Heart right ventricle (tissue), 16 donors: ENCODE results near the gene SPA17. TPM values are rescaled to one million over a fixed set of nuclear protein-coding genes. Genes with fewer than 3 reads are reported as not detected.

Source experiments
- ATAC-seq, 8 donors: fragments of 200-7000 bp; cut with Tn5 transposase; one replicate each; pipeline ENCODE4 v1.9.1; 2020; ENCODE audit warnings: mild to moderate bottlenecking in 8 of 8, moderate library complexity in 8 of 8, moderate number of reproducible peaks in 1 of 8
- DNase-seq, 2 donors: peaks; one replicate each; pipeline ENCODE4 v3.0.0-alpha.2; 2020
- H3K27ac ChIP-seq, 10 donors: fragments of 200-600 bp; sonication (generic) in 2 of 10; one replicate each; pipeline versions ENCODE4 v1.5.0 to v1.8.0; 2020 to 2022; ENCODE audit warnings: mild to moderate bottlenecking in 3 of 10
- H3K27me3 ChIP-seq, 7 donors: fragments of 200-600 bp; one replicate each; pipeline ENCODE4 v1.8.0; 2021 to 2022; ENCODE audit warnings: mild to moderate bottlenecking in 2 of 7
- H3K36me3 ChIP-seq, 9 donors: fragments of 200-600 bp; sonication (generic) in 1 of 9; one replicate each; pipeline versions ENCODE4 v1.5.0 to v1.8.0; 2020 to 2022; ENCODE audit warnings: mild to moderate bottlenecking in 2 of 9
- H3K4me1 ChIP-seq, 9 donors: fragments of 200-600 bp; sonication (generic) in 1 of 9; one replicate each; pipeline versions ENCODE4 v1.5.0 to v1.8.0; 2020 to 2022; ENCODE audit warnings: mild to moderate bottlenecking in 4 of 9
- H3K4me3 ChIP-seq, 10 donors: fragments of 200-600 bp; sonication (generic) in 2 of 10; one replicate each; pipeline versions ENCODE4 v1.5.0 to v1.8.0; 2020 to 2022; ENCODE audit warnings: mild to moderate bottlenecking in 7 of 10, moderate library complexity in 2 of 10
- H3K9me3 ChIP-seq, 11 donors: fragments of 200-600 bp in 10 of 11; sonication (generic) in 2 of 11; one replicate each; pipeline versions ENCODE4 v1.5.0 to v1.8.0; 2013 to 2022; ENCODE audit warnings: mild to moderate bottlenecking in 2 of 11, control low read depth in 1 of 11, moderate library complexity in 1 of 11
- WGBS, 2 donors: extraction: QIAGEN DNeasy Blood & Tissue Kit; methylation state at CpG; one replicate each; pipeline ENCODE4 v1.1.7; 2013; ENCODE audit warnings: inconsistent platforms in 1 of 2; 5-methylcytosine and 5-hydroxymethylcytosine counted together
- intact Hi-C, 10 donors: fragments of 100-400 bp; cut with DNase I; formaldehyde crosslinking; loops; one replicate each; pipeline versions ENCODE4 v1.11.1 to v1.14.2; 2022
- polyA plus RNA-seq, 2 donors: library from polyadenylated mRNA; stranded (reverse); fragments of 200-250 nt; gene quantifications; one replicate each; pipeline ENCODE4 v1.2.3, GENCODE V29; 2013
- total RNA-seq, 10 donors: library from RNA; stranded (reverse); fragmentation: NEBNext Ultra II Directional in 3 of 10; extraction: Animal tissue kit (Norgen Biotek cat#: 25700) in 3 of 10; gene quantifications; one replicate each; pipeline versions ENCODE4 v1.2.1 to v1.2.4, GENCODE V29; 2021 to 2023
- TF ChIP-seq, protein P1 (sequence below), 9 donors: fragments of 200-600 bp; sonication (generic) in 2 of 9; IDR thresholded peaks; one replicate each; pipeline versions ENCODE4 v1.5.0 to v1.8.0; 2021 to 2022; ENCODE audit warnings: antibody characterized with exemption in 9 of 9, mild to moderate bottlenecking in 5 of 9, moderate library complexity in 1 of 9
- donor health status: Arrhythmogenic right ventricular cardiomyopathy.
- donor health status: ischemic (EF 13 %, LVEDD 7.1; RV severe dilation, severe dysfunction).
- donor health status: healthy with polysubstance abuse.
- donor health status: DM: no; HTN: yes; CAD: no.
- donor health status: DM: no; HTN: no; CAD: no.
- donor health status: ischemic (EF 25% LVEDD 6.9; RV normal size, moderate dysfunction).
- donor health status: ischemic (EF 25% LVEDD 5.7; RV mildly dilated, moderate dysfunction).
- donor health status: healthy.
- donor health status: DM: yes; HTN: yes; CAD: no.
- donor health status: Ischemic cardiomyopathy.
- donor health status: ischemic (EF 35%, LVEDD 5.7; RV mildly dilated, moderate dysfunction).
- donor health status: nonischemic (EF 11% LVEDD 7.7; RV severe dilation, severe dysfunction).
- donor health status: DM: yes; HTN: yes; CAD: no.
- donor health status: PGD.
- donor health status: ischemic (EF 29% LVEDD 5.4; RV normal size, mild dysfunction).
- donor health status: nonischemic (EF 23%, LVEDD 6.1; RV moderate dilation, normal function).

The SPA17 gene
- total and polyA plus RNA-seq, 12 donors = 0.62 to 4.9 (median 2.3) TPM

DNA sequence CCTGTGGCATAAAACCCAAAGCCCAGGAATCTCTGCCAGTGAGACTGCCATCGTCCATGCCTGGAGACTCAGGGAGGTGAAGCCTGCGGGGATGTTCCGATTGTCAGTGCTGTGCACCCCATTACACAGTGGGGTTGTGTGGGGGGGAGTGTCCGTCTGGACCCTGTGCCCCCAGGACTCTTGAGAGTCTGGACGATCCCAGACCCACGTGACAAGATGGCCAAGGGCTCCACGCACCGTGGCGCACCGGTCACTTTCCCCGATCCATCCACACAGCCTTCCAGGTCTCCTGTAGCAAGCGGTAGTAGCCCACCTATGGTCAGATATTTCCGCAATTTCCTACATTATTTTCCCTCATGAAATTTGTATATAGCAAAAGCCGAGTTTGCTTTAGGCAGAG, 45.1 kb downstream of the SPA17 start:
- peak overlapping the region in 3 of 10 donors; percentile 50 to 56 (median 50) for H3K27ac ChIP-seq
- DNase-seq (no peak), ATAC-seq (peak in 1 of 8 donors; percentile 34)
- intact Hi-C loops = loop anchor here in 1 of 10 donors (5.0 kb wide), 1 partner anchor 44 kb away; the partner anchor contains the start of gene ESAM
- WGBS, 2 donors = 40 to 52% methylated on average over 14 of the region's 14 CpGs
- H3K4me3 ChIP-seq = peak overlapping the region in 2 of 10 donors; percentile 49 to 54
- no peaks in the 10 kb centered on the region for H3K36me3 ChIP-seq
- no peaks in the 10 kb centered on the region for H3K9me3 ChIP-seq
- TF ChIP-seq, protein P1, sequence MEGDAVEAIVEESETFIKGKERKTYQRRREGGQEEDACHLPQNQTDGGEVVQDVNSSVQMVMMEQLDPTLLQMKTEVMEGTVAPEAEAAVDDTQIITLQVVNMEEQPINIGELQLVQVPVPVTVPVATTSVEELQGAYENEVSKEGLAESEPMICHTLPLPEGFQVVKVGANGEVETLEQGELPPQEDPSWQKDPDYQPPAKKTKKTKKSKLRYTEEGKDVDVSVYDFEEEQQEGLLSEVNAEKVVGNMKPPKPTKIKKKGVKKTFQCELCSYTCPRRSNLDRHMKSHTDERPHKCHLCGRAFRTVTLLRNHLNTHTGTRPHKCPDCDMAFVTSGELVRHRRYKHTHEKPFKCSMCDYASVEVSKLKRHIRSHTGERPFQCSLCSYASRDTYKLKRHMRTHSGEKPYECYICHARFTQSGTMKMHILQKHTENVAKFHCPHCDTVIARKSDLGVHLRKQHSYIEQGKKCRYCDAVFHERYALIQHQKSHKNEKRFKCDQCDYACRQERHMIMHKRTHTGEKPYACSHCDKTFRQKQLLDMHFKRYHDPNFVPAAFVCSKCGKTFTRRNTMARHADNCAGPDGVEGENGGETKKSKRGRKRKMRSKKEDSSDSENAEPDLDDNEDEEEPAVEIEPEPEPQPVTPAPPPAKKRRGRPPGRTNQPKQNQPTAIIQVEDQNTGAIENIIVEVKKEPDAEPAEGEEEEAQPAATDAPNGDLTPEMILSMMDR (IDR thresholded peaks at IDR 0.05) = no peak
- peaks cover 4 to 34% (median 15%) of the 10 kb centered on the region in 9 donors for H3K4me1 ChIP-seq
- peaks cover 0 to 81% (median 46%) of the 10 kb centered on the region in 7 donors for H3K27me3 ChIP-seq

DNA sequence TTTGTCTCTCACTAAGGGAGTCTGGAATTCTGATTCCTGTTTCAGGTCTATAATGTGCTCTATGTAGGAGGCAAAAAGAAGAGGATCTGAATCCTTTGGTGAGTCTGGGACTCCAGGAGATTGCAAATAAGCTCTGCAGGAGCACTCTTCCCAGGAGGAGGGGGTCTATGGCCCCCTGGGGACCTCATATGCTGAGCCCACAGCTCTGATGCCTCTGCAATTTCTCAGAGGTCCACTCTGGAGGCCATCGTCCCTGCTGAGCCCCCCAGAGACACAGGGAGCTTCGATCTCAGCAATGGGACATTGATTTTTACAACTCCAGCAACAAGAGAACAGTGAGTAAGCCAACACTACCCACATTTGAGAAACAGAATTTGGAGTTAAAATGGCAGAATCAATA, 45.8 kb downstream of the SPA17 start:
- Histone ChIP-seq H3K27me3 (peaks cover 0 to 80% (median 53%) of the 10 kb centered on the region in 7 donors), H3K36me3 (no peaks in the 10 kb centered on the region), H3K27ac (no peak overlapping the region), H3K9me3 (no peaks in the 10 kb centered on the region), H3K4me1 (peaks cover 4 to 39% (median 15%) of the 10 kb centered on the region in 9 donors), H3K4me3 (no peak overlapping the region)
- DNase-seq = no peak
- intact Hi-C loops = loop anchor here in 1 of 10 donors (5.0 kb wide), 1 partner anchor 43 kb away; the partner anchor contains the start of gene ESAM
- WGBS, 2 donors = 33 to 37% methylated on average over 2 of the region's 2 CpGs
- no peak for ATAC-seq
- TF ChIP-seq, protein P1 (IDR thresholded peaks at IDR 0.05) = no peak

DNA sequence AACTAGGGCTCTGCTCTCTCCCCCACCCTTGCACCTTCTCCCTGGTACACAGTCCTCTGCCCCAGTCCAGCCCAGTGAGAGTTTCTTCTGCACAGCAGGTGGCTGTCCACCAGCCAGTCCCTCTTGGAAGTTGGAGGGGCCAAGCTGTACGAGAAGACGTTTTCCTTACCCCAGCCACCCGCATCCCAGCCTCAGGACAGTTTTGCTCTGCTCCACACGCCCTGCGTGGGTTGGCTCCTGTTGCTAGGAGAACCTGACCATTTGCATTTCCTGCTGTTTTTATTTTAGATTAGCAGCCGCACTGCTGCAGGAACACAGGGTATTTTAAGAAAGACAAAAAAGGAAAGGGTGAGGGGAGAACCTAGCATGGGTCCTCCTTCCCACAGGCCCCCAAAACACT, 48.5 kb downstream of the SPA17 start:
- no peaks in the 10 kb centered on the region for H3K9me3 ChIP-seq
- DNase-seq (no peak), ATAC-seq (no peak)
- H3K27ac ChIP-seq = no peak overlapping the region
- peaks cover 5 to 51% (median 26%) of the 10 kb centered on the region in 9 donors for H3K4me1 ChIP-seq
- H3K4me3 ChIP-seq = no peak overlapping the region
- intact Hi-C loops = loop anchor here in 2 of 10 donors (5.0 kb wide), 2 partner anchors 40 to 45 kb away; no protein-coding TSS in a partner anchor
- 20 to 28% methylated on average over 6 of the region's 6 CpGs for WGBS, 2 donors
- TF ChIP-seq, protein P1 (IDR thresholded peaks at IDR 0.05) = no peak
- peaks cover 0 to 67% (median 54%) of the 10 kb centered on the region in 7 donors for H3K27me3 ChIP-seq
- no peaks in the 10 kb centered on the region for H3K36me3 ChIP-seq

DNA sequence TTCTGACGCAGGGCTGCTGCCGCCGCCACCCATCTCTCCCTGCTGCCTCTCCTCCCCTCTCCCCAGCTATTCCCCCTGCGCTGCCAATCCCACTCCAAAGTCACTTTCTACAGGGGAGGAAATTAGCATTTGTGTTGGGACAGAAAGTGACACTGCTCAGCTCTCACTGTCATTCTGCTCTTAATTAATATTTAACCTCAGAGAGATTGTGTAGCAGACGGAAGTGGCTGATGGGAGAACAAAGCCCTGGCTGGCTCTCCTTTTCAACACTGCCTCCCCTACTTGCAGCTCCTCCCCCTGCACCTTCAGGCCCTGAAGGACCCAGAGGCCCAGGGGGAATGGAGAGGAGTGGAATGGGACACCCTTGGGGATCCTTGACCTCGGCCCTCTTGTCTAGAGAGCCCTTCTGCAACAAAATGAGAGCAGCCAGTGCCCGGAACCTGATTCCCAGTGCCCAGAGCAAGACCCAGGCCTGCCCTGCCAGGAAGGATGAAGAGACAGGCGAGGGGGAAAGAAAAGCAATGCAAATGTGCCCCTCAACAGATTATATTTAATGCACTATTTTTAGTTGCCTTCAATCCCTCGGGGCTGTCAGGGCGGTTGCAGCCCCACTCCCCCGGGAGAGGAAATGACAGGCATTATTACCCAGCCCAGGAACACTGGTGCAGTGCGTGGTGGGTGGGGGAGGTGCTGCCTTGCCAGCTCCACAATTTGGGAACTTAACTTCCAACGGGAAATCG, 51.4 kb downstream of the SPA17 start:
- H3K4me1 ChIP-seq = peaks cover 0 to 34% (median 16%) of the 10 kb centered on the region in 9 donors
- peaks cover 0 to 53% (median 34%) of the 10 kb centered on the region in 7 donors for H3K27me3 ChIP-seq
- H3K4me3 ChIP-seq = peak overlapping the region in 1 of 10 donors; percentile 7
- DNase-seq (peak in 1 of 2 donors; percentile 33), ATAC-seq (peak; percentile 22 to 72 (median 51))
- intact Hi-C loops = loop anchor here in 3 of 10 donors (2.0 to 5.0 kb wide), 3 partner anchors 43 to 48 kb away; no protein-coding TSS in a partner anchor
- no peaks in the 10 kb centered on the region for H3K36me3 ChIP-seq
- WGBS, 2 donors = 23 to 30% methylated on average over 14 of the region's 14 CpGs
- TF ChIP-seq, protein P1 (IDR thresholded peaks at IDR 0.05) = no peak
- H3K9me3 ChIP-seq = no peaks in the 10 kb centered on the region
- peak overlapping the region in 7 of 10 donors; percentile 3 to 58 (median 40) for H3K27ac ChIP-seq
